GM19468 (cell line): ENCODE results near the gene GPR173.

Experiments
- ATAC-seq: cut with Tn5 transposase; IDR thresholded peaks from one replicate; pipeline ENCODE4 v1.9.1; 2021; ENCODE audit warnings: mild to moderate bottlenecking, moderate library complexity, moderate number of reproducible peaks; ENCODE audit not compliant: unreplicated experiment; ENCODE audit errors: extremely low read depth

The GPR173 gene

GRCh38 chrX:53048169-53049126 is at the start of gene GPR173:
TSS of gene GPR173 (plus strand) at chrX:53048789. CDS start at chrX:53076622, 27,833 bp downstream.
- ATAC-seq: no peak

DNA sequence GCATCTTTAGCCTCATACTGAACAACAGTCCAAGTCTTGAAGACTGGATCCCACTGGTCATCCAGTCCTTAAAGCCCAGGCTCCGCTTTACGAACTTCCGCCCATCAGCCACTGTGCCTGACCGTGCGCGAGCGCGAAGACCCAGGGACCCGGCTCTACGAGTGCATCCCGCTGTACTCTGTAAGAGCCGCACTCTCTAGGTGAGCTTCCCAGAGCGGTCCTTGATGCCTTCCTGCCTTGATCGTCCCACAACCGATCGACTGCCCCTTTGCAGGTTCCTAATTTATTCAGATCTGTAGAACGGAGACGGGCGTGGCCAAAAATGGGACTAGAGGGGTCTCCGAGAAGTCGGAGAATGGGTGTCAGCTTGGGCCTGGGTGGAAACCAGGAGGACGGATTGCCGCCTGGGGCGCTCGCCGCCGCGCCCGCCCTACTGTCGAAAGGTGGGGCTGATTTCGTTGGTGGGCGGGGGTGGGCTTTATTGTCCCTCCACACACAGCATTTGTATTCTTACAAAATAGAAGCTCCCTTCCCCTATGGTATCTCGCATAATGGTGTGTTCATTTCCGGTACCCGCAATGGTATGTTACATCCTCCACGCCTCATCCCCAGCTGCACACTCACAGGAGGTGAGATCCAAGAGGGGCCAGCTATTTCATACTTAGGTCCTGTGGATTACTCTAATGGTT is 48.0 kb upstream of the GPR173 start:
- no peak for ATAC-seq

DNA sequence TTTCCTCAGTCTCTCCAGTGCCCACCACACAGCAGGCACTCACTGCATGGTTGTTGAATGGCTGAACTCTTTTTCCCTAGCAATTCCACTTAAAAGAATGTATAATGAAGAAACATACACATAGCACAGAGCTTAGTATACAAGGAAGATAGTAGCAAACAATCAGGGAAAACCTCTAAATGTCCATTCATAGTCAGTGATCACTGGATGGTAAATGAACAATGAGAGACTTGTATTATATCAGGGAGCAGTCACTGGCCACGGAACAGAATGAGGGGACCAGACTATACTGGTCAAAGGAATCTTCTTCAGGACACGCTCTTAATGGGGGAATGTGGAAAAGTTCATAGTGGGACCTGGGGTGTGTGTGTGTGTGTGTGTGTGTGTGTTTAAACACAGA is 46.6 kb upstream of the GPR173 start:
- no peak for ATAC-seq

DNA sequence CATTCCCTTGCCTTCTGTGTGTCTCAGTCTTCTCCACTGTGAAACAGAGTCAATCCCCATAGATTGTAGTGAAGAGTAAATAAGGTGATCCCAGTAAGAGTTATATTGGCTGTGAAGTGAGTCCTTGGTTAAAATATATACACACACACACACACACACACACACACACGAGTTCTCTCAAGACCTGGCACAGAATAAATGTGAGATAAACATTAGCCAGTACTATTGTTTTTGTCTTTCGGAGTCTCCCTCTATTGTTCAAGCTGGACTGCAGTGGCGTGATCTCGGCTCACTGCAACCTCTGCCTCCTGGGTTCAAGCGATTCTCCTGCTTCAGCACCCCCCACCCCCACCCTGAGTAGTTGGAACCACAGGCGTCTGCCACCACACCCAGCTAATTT is 45.5 kb upstream of the GPR173 start:
- no peak for ATAC-seq

DNA sequence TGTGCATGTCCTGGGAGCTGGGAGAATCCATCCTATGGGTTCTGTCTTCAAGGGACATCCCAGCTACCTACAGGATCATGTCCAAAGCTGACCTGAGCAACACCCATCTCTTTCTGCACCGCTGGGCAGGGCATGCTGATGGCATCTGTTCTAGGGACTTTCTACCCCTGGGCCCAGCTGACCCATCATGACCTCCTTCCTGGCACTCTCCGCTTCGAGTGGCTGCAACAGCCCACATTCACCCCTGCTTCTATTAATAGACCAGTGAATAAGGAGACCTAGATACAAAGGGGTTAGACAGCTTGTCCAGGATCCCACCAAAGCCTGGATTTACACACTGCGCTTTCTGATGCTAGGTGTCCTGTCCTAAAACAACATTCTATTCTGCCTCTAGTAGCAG is 44.6 kb upstream of the GPR173 start:
- ATAC-seq: no peak

GRCh38 chrX:53004811-53005210 is 43.8 kb upstream of the GPR173 start:
- no peak for ATAC-seq

GRCh38 chrX:53005327-53005726 is 43.3 kb upstream of the GPR173 start:
- ATAC-seq: no peak

DNA sequence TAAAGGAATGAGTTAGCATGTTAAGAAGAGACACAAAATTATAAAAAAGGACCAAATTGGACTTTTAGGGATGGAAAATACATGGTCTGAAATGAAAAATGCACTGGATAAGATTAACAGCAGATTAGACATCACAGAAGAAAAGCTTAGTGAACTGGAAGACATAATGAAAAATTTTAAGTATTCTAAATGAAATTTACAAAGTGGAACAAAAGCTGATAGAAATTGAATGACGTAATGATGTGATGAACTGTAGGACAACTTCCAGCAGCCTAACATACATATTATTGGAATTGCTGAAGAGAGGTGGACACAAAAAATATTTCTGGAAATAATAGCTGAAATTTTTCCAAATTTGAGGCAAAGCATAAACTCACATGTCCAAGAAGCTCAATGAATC is 39.6 kb upstream of the GPR173 start:
- no peak for ATAC-seq

GRCh38 chrX:53013291-53013690 is 35.3 kb upstream of the GPR173 start:
- no peak for ATAC-seq

- no peak for ATAC-seq
These were observed 30.0 kb upstream of the GPR173 start for GRCh38 chrX:53018627-53019026.

DNA sequence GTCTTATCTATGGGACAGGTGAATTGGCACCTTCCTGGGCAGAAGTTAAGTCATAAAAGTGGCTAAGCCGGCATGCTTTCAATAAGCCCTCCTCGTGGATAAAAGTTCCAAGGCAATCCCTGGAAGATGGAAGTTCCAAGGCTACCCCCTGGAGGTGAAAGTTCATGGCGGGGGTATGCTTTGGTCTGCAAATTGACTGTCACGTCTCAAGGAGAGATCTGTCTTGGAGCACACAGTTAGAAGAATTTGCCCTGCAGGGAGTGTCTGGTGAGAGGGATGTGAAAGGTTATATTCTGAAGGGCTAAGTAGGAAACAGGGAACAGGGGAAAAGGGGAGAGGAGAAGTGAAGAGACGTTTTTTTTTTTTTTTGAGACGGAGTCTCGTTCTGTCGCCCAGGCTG is 26.2 kb upstream of the GPR173 start:
- no peak for ATAC-seq

DNA sequence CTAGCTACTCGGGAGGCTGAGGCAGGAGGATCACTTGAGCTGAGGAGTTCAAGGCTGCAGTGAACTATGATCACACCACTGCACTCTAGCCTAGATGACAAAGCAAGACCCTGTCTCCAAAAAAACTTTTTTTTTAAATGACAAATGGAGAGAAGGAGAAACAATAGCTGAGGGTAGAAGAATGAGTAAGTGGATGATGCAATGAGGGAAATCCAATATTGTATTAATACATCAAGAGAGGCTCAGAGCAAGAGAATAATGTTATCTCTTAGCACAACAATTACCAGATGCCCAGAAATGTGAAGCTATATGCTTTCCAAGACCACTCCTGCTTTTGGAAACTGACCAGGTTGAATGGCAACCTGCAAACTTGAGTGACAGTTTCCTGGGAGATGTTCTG is 19.9 kb upstream of the GPR173 start:
- ATAC-seq: no peak

DNA sequence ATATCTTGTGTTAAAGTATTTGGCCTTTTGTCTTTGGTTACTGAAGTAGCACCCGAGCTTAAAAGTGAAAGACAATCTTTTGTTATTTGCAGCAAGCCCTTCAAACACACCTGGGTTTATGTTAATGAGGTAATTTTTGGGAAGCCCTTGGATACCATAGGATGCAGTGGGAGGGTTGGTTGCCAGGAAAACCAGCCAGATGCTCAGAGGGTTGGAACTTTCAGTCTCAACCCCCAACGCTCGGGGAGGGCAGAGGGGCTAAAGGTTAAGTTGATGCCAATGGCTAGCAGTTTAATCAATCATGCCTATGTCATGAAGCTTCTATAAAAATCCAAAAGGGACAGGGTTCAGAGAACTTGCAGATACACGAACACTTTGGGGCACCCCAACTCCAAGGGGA is 17.2 kb upstream of the GPR173 start:
- no peak for ATAC-seq

DNA sequence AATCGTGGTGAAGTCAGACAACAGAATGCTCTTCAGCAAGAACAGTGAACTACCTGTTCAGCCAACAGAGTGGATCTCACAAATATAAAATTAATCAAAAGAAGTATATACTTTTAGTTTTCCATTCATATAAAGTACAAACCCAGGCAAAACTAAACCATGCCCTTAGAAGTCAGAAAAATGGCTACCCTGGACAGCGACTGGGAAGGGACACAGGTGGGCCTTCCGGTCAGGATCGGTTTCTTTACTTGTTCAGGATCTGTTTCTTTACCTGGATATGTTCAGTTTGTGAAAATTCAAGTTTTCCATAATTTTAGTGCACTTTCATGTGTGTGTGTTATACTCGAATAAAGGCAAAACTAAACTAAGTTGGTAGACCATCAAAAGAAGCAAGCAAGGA is 12.4 kb upstream of the GPR173 start:
- no peak for ATAC-seq

DNA sequence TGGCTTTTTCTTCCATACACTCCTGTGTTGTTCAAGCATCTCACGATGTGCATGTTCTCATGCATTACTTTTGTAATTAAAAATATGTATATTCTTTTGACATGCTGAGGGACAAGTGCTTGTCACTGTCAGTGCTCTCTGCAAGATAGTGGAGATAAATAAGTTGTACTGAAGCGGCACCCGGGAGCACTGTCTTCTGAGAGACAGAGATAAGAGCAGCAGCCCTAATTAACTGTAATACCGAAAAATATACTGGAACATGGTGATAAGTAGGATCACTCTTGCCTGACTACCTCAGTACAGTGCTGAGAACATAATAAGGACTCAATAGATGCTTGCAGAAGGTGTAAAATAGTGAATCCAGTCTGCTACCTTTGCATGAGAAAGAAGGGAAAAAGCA is 9.4 kb upstream of the GPR173 start:
- no peak for ATAC-seq

GRCh38 chrX:53044995-53045394 is 3.6 kb upstream of the GPR173 start:
- no peak for ATAC-seq

DNA sequence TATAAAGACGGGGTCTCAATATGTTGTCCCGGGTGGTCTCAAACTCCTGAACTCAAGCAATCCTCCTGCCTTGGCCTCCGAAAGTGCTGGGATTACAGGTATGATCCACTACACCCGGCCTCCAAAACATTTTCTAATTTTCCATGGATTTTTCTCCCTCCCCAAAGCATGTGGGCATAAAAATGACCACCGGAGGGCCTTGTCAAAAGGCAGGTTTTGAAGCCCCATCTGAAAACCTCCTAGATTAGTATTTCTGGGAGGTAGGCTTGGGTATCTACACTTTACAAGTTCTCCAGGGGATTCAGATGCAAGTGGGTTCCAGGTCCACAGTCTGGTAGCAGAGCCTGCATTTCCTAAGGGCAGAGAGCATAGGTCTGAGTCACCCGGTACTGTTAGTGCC is 1.4 kb upstream of the GPR173 start:
- no peak for ATAC-seq

GRCh38 chrX:53049127-53049517 is 533 bp downstream of the GPR173 start:
- ATAC-seq: no peak

- no peak for ATAC-seq
These were observed 2.3 kb downstream of the GPR173 start for GRCh38 chrX:53050841-53051240.

- ATAC-seq: no peak
These were observed 6.8 kb downstream of the GPR173 start for GRCh38 chrX:53055244-53055849.

DNA sequence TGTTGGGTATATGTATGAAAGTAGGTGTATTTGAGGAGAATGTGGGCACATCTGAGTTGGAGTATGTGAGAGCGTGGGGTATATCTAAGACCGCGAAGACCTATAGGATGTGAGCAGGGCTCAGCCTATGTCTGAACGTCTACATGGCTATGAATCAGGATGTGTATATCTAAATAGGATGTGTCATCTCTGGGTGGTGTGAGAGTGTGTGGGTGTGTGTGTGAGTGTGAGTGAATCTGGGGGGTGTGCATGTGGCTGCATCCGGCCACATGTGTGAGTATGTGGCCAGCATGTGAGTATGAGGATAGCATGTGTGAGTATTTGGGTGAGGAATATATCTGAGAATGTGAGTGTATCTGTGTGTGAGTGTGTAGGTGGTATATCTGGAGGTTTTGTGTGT is 7.7 kb downstream of the GPR173 start:
- ATAC-seq: no peak
